DND-41 (cell line): ENCODE measurements around the gene TFCP2L1.

Source experiments
- ATAC-seq: fragments of 200-7000 bp; cut with Tn5 transposase; 3 replicates; pipeline ENCODE4 v1.9.1; 2021; ENCODE audit warnings: low read depth; ENCODE audit not compliant: insufficient read depth
- DNase-seq: peaks from one replicate; pipeline ENCODE4 v3.0.0-alpha.2; 2020
- H2AFZ ChIP-seq: 2 replicates; pipeline ENCODE4 v1.6.0; 2012; ENCODE audit warnings: low read depth, low read length
- H3K27ac ChIP-seq: 2 replicates; pipeline ENCODE4 v1.5.1; 2012; ENCODE audit warnings: low read length, inconsistent platforms
- H3K27me3 ChIP-seq: fragments of 200-600 bp; sonication (generic); 2 replicates; pipeline ENCODE4 v1.6.0; 2012; ENCODE audit warnings: low read length, mild to moderate bottlenecking, inconsistent platforms; ENCODE audit not compliant: insufficient read depth, poor library complexity
- H3K36me3 ChIP-seq: 2 replicates; pipeline ENCODE4 v1.5.1; 2012; ENCODE audit warnings: low read length, inconsistent platforms; ENCODE audit not compliant: insufficient read depth
- H3K4me1 ChIP-seq: 2 replicates; pipeline ENCODE4 v1.5.1; 2012; ENCODE audit warnings: mild to moderate bottlenecking, low read length; ENCODE audit not compliant: insufficient read depth
- H3K4me2 ChIP-seq: 2 replicates; pipeline ENCODE4 v1.6.0; 2012; ENCODE audit warnings: mild to moderate bottlenecking, moderate library complexity, low read length, inconsistent platforms; ENCODE audit not compliant: insufficient read depth
- H3K4me3 ChIP-seq, 2 experiments: fragments of 200-600 bp in 1 of 2; shearing (Covaris generic) in 1 of 2; 2 replicates each; pipeline ENCODE4 v1.5.1; 2012 to 2016; ENCODE audit warnings: inconsistent platforms in 2 of 2, low read length in 2 of 2, mild to moderate bottlenecking in 2 of 2, low read depth in 1 of 2, moderate library complexity in 1 of 2
- H3K79me2 ChIP-seq: 2 replicates; pipeline ENCODE4 v1.6.0; 2012; ENCODE audit warnings: low read length, inconsistent platforms; ENCODE audit not compliant: insufficient read depth
- H3K9ac ChIP-seq: 2 replicates; pipeline ENCODE4 v1.6.0; 2012; ENCODE audit warnings: low read depth, mild to moderate bottlenecking, inconsistent platforms, low read length, moderate library complexity
- H3K9me3 ChIP-seq: 2 replicates; pipeline ENCODE4 v1.5.1; 2012; ENCODE audit warnings: low read length, moderate library complexity, mild to moderate bottlenecking, inconsistent platforms; ENCODE audit not compliant: insufficient read depth, severe bottlenecking
- H4K20me1 ChIP-seq: 2 replicates; pipeline ENCODE4 v1.6.0; 2012; ENCODE audit warnings: low read length; ENCODE audit not compliant: insufficient read depth
- EZH2 ChIP-seq: IDR thresholded peaks from 3 replicates; pipeline ENCODE4 v1.6.1; 2012; ENCODE audit warnings: borderline replicate concordance, low read depth, mild to moderate bottlenecking, moderate library complexity, low read length, inconsistent platforms; ENCODE audit not compliant: severe bottlenecking
- TF ChIP-seq, protein P1 (sequence below): IDR thresholded peaks from 2 replicates; pipeline ENCODE4 v1.5.1; 2012; ENCODE audit warnings: borderline replicate concordance, low read length, moderate library complexity, mild to moderate bottlenecking; ENCODE audit not compliant: poor library complexity, severe bottlenecking; ENCODE audit errors: extremely low read depth

Gene TFCP2L1

DNA sequence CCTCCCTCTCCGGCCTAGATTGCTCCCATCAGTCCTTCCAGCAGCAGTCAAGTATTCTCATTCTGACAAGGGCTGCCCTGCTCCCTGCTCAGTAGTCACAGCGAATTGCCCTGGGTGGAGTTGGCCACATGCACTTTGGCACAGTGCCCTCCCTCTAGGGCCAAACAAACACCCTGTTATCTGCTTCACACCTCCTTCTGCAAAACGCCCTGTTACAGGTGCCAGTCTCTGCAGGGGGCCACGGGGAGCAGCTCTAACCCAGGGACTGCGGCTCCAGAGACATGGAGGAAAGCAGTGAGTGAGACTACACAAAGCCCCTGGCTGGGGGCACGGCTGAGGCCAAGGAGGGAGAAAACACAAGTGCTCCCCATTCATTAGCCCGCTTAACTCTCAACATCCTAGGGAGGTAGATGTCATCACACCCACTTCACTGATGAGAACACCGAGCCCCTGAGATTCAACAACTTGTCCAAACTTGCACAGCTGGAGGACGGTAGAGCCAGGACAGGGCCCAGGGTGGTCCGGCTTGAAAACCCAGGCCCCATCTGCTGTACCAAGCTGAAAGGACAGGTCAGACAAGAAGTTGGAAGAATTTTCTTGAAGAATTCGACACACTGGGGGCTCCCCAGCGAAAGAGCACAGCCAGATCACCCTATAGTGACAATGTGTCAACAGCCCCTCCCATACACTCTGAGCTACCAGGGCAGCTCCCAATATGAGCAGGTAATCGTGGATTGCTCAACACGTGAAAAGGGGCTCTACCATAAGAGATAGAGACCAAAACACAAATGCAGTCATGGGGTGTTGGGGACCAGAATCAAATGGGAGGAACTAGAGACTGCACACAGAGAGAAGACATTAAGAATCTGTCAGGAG, 8.7 kb upstream of the TFCP2L1 start:
- no peaks in the 10 kb centered on the region for H3K79me2 ChIP-seq
- H3K4me1 ChIP-seq, result no peaks in the 10 kb centered on the region
- DNase-seq (no peak), ATAC-seq (no peak)
- H2AFZ ChIP-seq, result no peak overlapping the region
- H3K36me3 ChIP-seq, result no peaks in the 10 kb centered on the region
- H3K4me3 ChIP-seq, result no peak overlapping the region
- no peak overlapping the region for H3K27ac ChIP-seq
- TF ChIP-seq, protein P1, sequence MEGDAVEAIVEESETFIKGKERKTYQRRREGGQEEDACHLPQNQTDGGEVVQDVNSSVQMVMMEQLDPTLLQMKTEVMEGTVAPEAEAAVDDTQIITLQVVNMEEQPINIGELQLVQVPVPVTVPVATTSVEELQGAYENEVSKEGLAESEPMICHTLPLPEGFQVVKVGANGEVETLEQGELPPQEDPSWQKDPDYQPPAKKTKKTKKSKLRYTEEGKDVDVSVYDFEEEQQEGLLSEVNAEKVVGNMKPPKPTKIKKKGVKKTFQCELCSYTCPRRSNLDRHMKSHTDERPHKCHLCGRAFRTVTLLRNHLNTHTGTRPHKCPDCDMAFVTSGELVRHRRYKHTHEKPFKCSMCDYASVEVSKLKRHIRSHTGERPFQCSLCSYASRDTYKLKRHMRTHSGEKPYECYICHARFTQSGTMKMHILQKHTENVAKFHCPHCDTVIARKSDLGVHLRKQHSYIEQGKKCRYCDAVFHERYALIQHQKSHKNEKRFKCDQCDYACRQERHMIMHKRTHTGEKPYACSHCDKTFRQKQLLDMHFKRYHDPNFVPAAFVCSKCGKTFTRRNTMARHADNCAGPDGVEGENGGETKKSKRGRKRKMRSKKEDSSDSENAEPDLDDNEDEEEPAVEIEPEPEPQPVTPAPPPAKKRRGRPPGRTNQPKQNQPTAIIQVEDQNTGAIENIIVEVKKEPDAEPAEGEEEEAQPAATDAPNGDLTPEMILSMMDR, result no peak
- no peak for TF ChIP-seq EZH2
- H3K4me2 ChIP-seq, result no peak overlapping the region
- H3K27me3 ChIP-seq, result no peaks in the 10 kb centered on the region
- H3K9me3 ChIP-seq, result peaks cover 6% of the 10 kb centered on the region
- no peaks in the 10 kb centered on the region for H4K20me1 ChIP-seq
- H3K9ac ChIP-seq, result no peak overlapping the region

DNA sequence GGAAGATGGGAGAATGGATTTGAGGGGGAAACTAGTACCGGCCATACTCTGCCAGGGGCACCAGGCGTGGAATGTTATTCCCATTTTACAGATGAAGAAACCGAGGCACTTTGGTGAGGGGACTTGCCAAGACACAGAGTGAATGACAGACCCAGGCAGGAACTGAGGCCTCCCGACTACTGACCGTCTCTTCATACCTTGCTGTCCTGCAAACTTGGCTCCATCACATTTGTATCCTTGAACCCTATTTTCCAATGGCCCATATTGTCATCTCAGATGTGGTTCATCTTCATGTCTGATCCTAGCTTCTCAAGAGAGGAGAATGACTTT, 6.2 kb upstream of the TFCP2L1 start:
- Histone ChIP-seq H3K79me2 (no peaks in the 10 kb centered on the region), H3K9ac (no peak overlapping the region), H3K4me2 (no peak overlapping the region), H3K36me3 (no peaks in the 10 kb centered on the region), H2AFZ (no peak overlapping the region), H4K20me1 (no peaks in the 10 kb centered on the region), H3K4me3 (no peak overlapping the region), H3K27me3 (no peaks in the 10 kb centered on the region), H3K9me3 (peaks cover 5% of the 10 kb centered on the region), H3K27ac (no peak overlapping the region), H3K4me1 (no peaks in the 10 kb centered on the region)
- ATAC-seq (no peak), DNase-seq (no peak)
- TF ChIP-seq, protein P1, result no peak
- TF ChIP-seq EZH2, result no peak

DNA sequence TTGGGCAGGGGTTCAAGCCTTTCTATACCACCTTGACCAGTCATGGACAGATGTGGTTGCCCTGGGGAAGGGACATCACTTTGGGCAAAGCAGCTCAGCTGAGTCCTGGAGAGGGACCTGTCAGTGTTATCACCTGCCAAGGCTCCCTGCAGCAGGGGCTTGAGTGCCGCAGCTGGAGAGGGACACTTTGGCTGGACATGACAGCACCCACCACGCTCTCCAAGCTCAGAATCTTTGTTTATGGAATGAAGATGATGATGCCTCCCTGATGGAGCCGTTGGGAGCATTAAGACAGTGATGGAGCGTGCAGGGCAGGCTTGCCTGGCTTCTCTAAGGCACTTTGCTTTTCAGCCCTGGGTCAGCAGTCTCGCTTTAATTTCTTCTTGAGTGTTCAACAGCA, 4.3 kb upstream of the TFCP2L1 start:
- DNase-seq (no peak), ATAC-seq (no peak)
- H3K9ac ChIP-seq, result no peak overlapping the region
- no peak overlapping the region for H2AFZ ChIP-seq
- H3K36me3 ChIP-seq, result no peaks in the 10 kb centered on the region
- no peak overlapping the region for H3K4me2 ChIP-seq
- no peaks in the 10 kb centered on the region for H3K27me3 ChIP-seq
- H3K27ac ChIP-seq, result no peak overlapping the region
- H3K4me3 ChIP-seq, result no peak overlapping the region
- H3K9me3 ChIP-seq, result no peaks in the 10 kb centered on the region
- H3K4me1 ChIP-seq, result no peaks in the 10 kb centered on the region
- H3K79me2 ChIP-seq, result no peaks in the 10 kb centered on the region
- no peaks in the 10 kb centered on the region for H4K20me1 ChIP-seq
- TF ChIP-seq, protein P1, result no peak
